ENCODE measurements around the gene SLC13A3.

SLC13A3 gene

DNA sequence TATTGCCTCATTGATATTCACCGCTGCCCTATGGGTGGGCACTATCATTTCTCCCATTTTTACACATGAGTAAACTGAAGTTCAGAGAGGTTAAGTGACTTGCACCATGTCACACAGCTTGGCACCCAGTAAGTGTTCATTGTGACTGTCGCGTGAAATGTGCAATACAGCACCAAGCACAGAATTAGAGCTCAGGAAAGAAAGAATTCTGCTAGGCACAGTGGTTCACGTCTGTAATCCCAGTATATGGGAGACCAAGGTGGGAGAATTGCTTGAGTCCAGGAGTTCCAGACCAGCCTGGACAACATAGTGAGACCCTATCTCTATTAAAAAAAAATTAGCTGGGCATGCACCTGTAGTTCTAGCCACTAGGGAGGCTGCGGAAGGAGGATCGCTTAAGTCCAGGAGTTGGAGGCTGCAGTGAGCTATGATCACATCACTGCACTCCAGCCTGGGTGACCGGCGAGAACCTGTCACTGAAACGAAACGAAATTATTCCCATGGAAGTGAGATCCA, 626 bp downstream of the SLC13A3 start:
- TF ChIP-seq, protein P1, sequence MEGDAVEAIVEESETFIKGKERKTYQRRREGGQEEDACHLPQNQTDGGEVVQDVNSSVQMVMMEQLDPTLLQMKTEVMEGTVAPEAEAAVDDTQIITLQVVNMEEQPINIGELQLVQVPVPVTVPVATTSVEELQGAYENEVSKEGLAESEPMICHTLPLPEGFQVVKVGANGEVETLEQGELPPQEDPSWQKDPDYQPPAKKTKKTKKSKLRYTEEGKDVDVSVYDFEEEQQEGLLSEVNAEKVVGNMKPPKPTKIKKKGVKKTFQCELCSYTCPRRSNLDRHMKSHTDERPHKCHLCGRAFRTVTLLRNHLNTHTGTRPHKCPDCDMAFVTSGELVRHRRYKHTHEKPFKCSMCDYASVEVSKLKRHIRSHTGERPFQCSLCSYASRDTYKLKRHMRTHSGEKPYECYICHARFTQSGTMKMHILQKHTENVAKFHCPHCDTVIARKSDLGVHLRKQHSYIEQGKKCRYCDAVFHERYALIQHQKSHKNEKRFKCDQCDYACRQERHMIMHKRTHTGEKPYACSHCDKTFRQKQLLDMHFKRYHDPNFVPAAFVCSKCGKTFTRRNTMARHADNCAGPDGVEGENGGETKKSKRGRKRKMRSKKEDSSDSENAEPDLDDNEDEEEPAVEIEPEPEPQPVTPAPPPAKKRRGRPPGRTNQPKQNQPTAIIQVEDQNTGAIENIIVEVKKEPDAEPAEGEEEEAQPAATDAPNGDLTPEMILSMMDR (IDR thresholded peaks at IDR 0.05; ENCODE audit: low read depth, low read length): no peak
- no peak for TF ChIP-seq MYC (IDR thresholded peaks at IDR 0.05; ENCODE audit: low read depth, low read length)
- no peak for TF ChIP-seq POLR2A (IDR thresholded peaks at IDR 0.05; ENCODE audit: extremely low read depth, insufficient read length)
- TF ChIP-seq, protein P2, sequence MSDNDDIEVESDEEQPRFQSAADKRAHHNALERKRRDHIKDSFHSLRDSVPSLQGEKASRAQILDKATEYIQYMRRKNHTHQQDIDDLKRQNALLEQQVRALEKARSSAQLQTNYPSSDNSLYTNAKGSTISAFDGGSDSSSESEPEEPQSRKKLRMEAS (IDR thresholded peaks at IDR 0.05; ENCODE audit: low read depth, low read length): no peak
- no peak for DNase-seq (ENCODE audit: low read depth)
- no peak overlapping the region for H3K4me3 ChIP-seq (ENCODE audit: low read depth, low read length)

DNA sequence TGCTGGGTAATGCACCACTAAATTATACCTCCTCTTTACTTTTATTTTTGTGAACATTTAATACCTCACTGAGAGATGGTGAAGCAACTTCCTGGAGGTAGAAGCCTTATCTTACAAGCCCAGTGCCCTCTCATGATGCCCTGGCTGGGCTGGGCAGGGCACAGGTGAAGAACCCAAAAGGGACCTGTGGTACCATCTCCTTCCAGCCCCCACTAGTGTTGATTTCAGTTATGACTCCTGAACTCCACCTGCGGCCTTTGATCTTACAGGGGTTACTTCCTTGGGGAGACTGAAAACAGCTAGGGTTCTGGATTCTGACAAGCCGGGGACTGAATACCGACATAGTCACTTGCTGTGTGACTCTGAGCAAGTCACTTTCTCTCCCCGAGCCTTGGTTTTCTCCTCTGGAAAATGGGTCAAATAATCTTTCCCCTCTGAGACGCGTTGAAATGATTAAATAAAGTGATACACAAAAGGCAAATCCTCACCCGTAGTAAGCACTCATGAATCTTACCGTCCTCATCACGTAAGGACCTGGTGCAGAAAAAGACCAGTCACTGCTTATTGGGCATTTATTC, 1.2 kb downstream of the SLC13A3 start:
- no peak for DNase-seq (ENCODE audit: low read depth)
- H3K4me3 ChIP-seq (ENCODE audit: low read depth, low read length): no peak overlapping the region
- TF ChIP-seq, protein P2 (IDR thresholded peaks at IDR 0.05; ENCODE audit: low read depth, low read length): no peak
- TF ChIP-seq POLR2A (IDR thresholded peaks at IDR 0.05; ENCODE audit: extremely low read depth, insufficient read length): no peak
- TF ChIP-seq MYC (IDR thresholded peaks at IDR 0.05; ENCODE audit: low read depth, low read length): no peak
- TF ChIP-seq, protein P1 (IDR thresholded peaks at IDR 0.05; ENCODE audit: low read depth, low read length): no peak

DNA sequence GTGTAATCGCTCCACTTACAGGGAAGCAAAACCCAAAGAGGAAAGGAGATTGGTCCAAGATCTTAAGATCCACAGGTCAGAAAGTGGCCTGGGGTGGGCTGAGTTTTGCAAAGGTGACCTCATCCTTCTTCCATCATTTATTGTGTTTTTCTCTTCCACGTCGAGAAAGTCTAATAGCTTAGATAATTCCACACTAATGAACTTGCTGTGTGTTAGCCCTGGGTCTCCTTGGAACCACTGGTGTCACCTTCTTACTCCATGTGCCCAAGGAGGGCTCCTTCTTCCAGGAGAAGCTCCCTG, 1.7 kb downstream of the SLC13A3 start:
- no peak for DNase-seq (ENCODE audit: low read depth)
- no peak overlapping the region for H3K4me3 ChIP-seq (ENCODE audit: low read depth, low read length)
- TF ChIP-seq, protein P2 (IDR thresholded peaks at IDR 0.05; ENCODE audit: low read depth, low read length): no peak
- no peak for TF ChIP-seq MYC (IDR thresholded peaks at IDR 0.05; ENCODE audit: low read depth, low read length)
- TF ChIP-seq, protein P1 (IDR thresholded peaks at IDR 0.05; ENCODE audit: low read depth, low read length): no peak
- no peak for TF ChIP-seq POLR2A (IDR thresholded peaks at IDR 0.05; ENCODE audit: extremely low read depth, insufficient read length)

- no peak overlapping the region for H3K4me3 ChIP-seq (ENCODE audit: low read depth, low read length)
- TF ChIP-seq, protein P2 (IDR thresholded peaks at IDR 0.05; ENCODE audit: low read depth, low read length): no peak
- TF ChIP-seq MYC (IDR thresholded peaks at IDR 0.05; ENCODE audit: low read depth, low read length) (no peak), POLR2A (IDR thresholded peaks at IDR 0.05; ENCODE audit: extremely low read depth, insufficient read length) (no peak)
- TF ChIP-seq, protein P1 (IDR thresholded peaks at IDR 0.05; ENCODE audit: low read depth, low read length): no peak
- DNase-seq (ENCODE audit: low read depth): no peak
Observed at GRCh38 chr20:46648903-46649649, 2.2 kb downstream of the SLC13A3 start.

DNA sequence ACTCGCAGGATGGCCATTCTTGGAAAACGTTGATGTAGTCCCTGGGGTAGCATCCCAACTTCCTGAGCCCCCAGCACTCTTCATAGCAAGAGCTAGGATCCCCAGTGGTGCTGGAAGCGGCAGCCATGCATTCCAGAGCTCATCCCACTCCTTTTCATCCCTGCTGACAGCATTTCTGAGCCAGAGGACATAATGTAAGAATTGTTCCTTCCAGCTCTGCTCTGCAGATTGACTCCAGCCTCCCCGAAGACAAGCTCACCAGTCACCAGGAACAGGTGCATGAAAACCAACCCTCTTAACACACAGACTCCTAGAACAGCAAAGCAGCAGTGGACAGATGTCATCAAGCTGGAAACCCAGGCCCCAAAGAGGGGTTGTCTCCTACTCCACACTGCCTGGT, 3.8 kb downstream of the SLC13A3 start:
- DNase-seq (ENCODE audit: low read depth): no peak
- no peak overlapping the region for H3K4me3 ChIP-seq (ENCODE audit: low read depth, low read length)
- TF ChIP-seq MYC (IDR thresholded peaks at IDR 0.05; ENCODE audit: low read depth, low read length): no peak
- no peak for TF ChIP-seq POLR2A (IDR thresholded peaks at IDR 0.05; ENCODE audit: extremely low read depth, insufficient read length)
- TF ChIP-seq, protein P1 (IDR thresholded peaks at IDR 0.05; ENCODE audit: low read depth, low read length): no peak
- TF ChIP-seq, protein P2 (IDR thresholded peaks at IDR 0.05; ENCODE audit: low read depth, low read length): no peak

Data from NB4 (cell line).